DOHH2 (cell line): ENCODE measurements around the gene CDC42EP3.

ENCODE experiments used
- H3F3A ChIP-seq: fragments of 200-600 bp; sonication (generic), shearing (Covaris generic); 2 replicates; pipeline ENCODE4 v1.6.0; 2016; ENCODE audit warnings: antibody characterized with exemption, mild to moderate bottlenecking; ENCODE audit not compliant: control insufficient read depth, insufficient read depth
- H3K27ac ChIP-seq: fragments of 200-600 bp; sonication (generic); 2 replicates; pipeline ENCODE4 v1.5.1; 2014; ENCODE audit warnings: low read depth, mild to moderate bottlenecking, low read length, moderate library complexity
- H3K27me3 ChIP-seq: fragments of 200-600 bp; sonication (generic); 2 replicates; pipeline ENCODE4 v1.6.1; 2014; ENCODE audit warnings: mild to moderate bottlenecking, low read length, mixed read lengths; ENCODE audit not compliant: control insufficient read depth
- H3K36me3 ChIP-seq: fragments of 200-600 bp; sonication (generic); 2 replicates; pipeline ENCODE4 v1.6.1; 2014; ENCODE audit warnings: mild to moderate bottlenecking, low read length, moderate library complexity, mixed read lengths; ENCODE audit not compliant: control insufficient read depth
- H3K4me1 ChIP-seq: fragments of 200-600 bp; sonication (generic); 2 replicates; pipeline ENCODE4 v1.6.1; 2014; ENCODE audit warnings: mild to moderate bottlenecking, low read length, mixed read lengths; ENCODE audit not compliant: control insufficient read depth
- H3K4me2 ChIP-seq: fragments of 200-600 bp; sonication (generic); 2 replicates; pipeline ENCODE4 v1.6.0; 2014; ENCODE audit warnings: mild to moderate bottlenecking, low read length, moderate library complexity
- H3K4me3 ChIP-seq: fragments of 200-600 bp; sonication (generic); 2 replicates; pipeline ENCODE4 v1.5.1; 2014; ENCODE audit warnings: mild to moderate bottlenecking, low read length, mixed read lengths
- H3K79me2 ChIP-seq: fragments of 200-600 bp; sonication (generic); 2 replicates; pipeline ENCODE4 v1.6.1; 2014; ENCODE audit warnings: mild to moderate bottlenecking, low read length, mixed read lengths; ENCODE audit not compliant: control insufficient read depth
- H3K9me2 ChIP-seq: fragments of 200-600 bp; sonication (generic); replicated peaks from 2 replicates; pipeline ENCODE4 v1.6.1; 2014; ENCODE audit warnings: mild to moderate bottlenecking, low read length, mixed read lengths; ENCODE audit not compliant: control insufficient read depth
- H3K9me3 ChIP-seq: fragments of 200-600 bp; sonication (generic); 2 replicates; pipeline ENCODE4 v1.6.1; 2014; ENCODE audit warnings: antibody characterized with exemption, low read length, mixed read lengths; ENCODE audit not compliant: control insufficient read depth, insufficient read depth
- H4K20me1 ChIP-seq: fragments of 200-600 bp; sonication (generic); 2 replicates; pipeline ENCODE4 v1.6.0; 2014; ENCODE audit warnings: low read depth, mild to moderate bottlenecking, antibody characterized with exemption, low read length, moderate library complexity; ENCODE audit not compliant: control insufficient read depth, insufficient read depth
- CTCF ChIP-seq: fragments of 200-600 bp; sonication (generic); IDR thresholded peaks from one replicate; pipeline ENCODE4 v1.5.1; 2014; ENCODE audit warnings: antibody characterized with exemption, mild to moderate bottlenecking, low read depth, low read length; ENCODE audit not compliant: poor library complexity, severe bottlenecking
- EZH2phosphoT487 ChIP-seq: fragments of 200-600 bp; sonication (generic); IDR thresholded peaks from 2 replicates; pipeline ENCODE4 v1.6.1; 2017; ENCODE audit warnings: borderline replicate concordance, mild to moderate bottlenecking, antibody characterized with exemption, low read length, moderate library complexity, mixed read lengths

The CDC42EP3 gene

GRCh38 chr2:37631698-37632097 is 39.7 kb downstream of the CDC42EP3 start:
- no peaks in the 10 kb centered on the region for H3K79me2 ChIP-seq
- H3F3A ChIP-seq = no peaks in the 10 kb centered on the region
- no peaks in the 10 kb centered on the region for H3K9me2 ChIP-seq
- H3K27ac ChIP-seq = no peak overlapping the region
- H4K20me1 ChIP-seq = no peaks in the 10 kb centered on the region
- no peaks in the 10 kb centered on the region; the same call in 1 of the 2 replicates for H3K9me3 ChIP-seq
- H3K4me3 ChIP-seq = no peak overlapping the region
- no peak for TF ChIP-seq EZH2phosphoT487
- no peak for TF ChIP-seq CTCF
- H3K4me1 ChIP-seq = no peaks in the 10 kb centered on the region
- no peaks in the 10 kb centered on the region for H3K36me3 ChIP-seq
- no peak overlapping the region for H3K4me2 ChIP-seq
- H3K27me3 ChIP-seq = peaks cover 18% of the 10 kb centered on the region

GRCh38 chr2:37631292-37631691 is 40.1 kb downstream of the CDC42EP3 start:
- Histone ChIP-seq H3K4me2 (no peak overlapping the region), H3K4me1 (no peaks in the 10 kb centered on the region), H3K27ac (no peak overlapping the region), H3K36me3 (no peaks in the 10 kb centered on the region), H3F3A (no peaks in the 10 kb centered on the region), H3K4me3 (no peak overlapping the region), H3K9me3 (no peaks in the 10 kb centered on the region; the same call in 1 of the 2 replicates), H3K79me2 (no peaks in the 10 kb centered on the region), H3K9me2 (no peaks in the 10 kb centered on the region), H3K27me3 (peaks cover 14% of the 10 kb centered on the region), H4K20me1 (no peaks in the 10 kb centered on the region)
- no peak for TF ChIP-seq EZH2phosphoT487
- no peak for TF ChIP-seq CTCF

GRCh38 chr2:37630776-37631175 is 40.7 kb downstream of the CDC42EP3 start:
- Histone ChIP-seq H3K79me2 (no peaks in the 10 kb centered on the region), H3K4me1 (no peaks in the 10 kb centered on the region), H3K27ac (no peak overlapping the region), H3K9me2 (no peaks in the 10 kb centered on the region), H3K4me3 (no peak overlapping the region), H3F3A (no peaks in the 10 kb centered on the region), H3K4me2 (no peak overlapping the region), H3K9me3 (no peaks in the 10 kb centered on the region; the same call in 1 of the 2 replicates), H4K20me1 (no peaks in the 10 kb centered on the region), H3K27me3 (peaks cover 13% of the 10 kb centered on the region; the same call in 1 of the 2 replicates), H3K36me3 (no peaks in the 10 kb centered on the region)
- TF ChIP-seq EZH2phosphoT487 = no peak
- no peak for TF ChIP-seq CTCF

GRCh38 chr2:37630301-37630700 is 41.1 kb downstream of the CDC42EP3 start:
- no peaks in the 10 kb centered on the region for H3K4me1 ChIP-seq
- no peaks in the 10 kb centered on the region for H3K9me2 ChIP-seq
- H3K9me3 ChIP-seq = no peaks in the 10 kb centered on the region; the same call in 1 of the 2 replicates
- TF ChIP-seq CTCF (no peak), EZH2phosphoT487 (no peak)
- peaks cover 14% of the 10 kb centered on the region; the same call in 1 of the 2 replicates for H3K27me3 ChIP-seq
- no peaks in the 10 kb centered on the region for H3K79me2 ChIP-seq
- H4K20me1 ChIP-seq = no peaks in the 10 kb centered on the region
- H3K27ac ChIP-seq = no peak overlapping the region
- H3K4me2 ChIP-seq = no peak overlapping the region
- no peak overlapping the region for H3K4me3 ChIP-seq
- H3F3A ChIP-seq = no peaks in the 10 kb centered on the region
- no peaks in the 10 kb centered on the region for H3K36me3 ChIP-seq
